WI38 (cell line): Measurements from ENCODE around the gene OAT.

Experiments used
- H3K4me3 ChIP-seq: 2 replicates; pipeline ENCODE4 v1.5.1; 2011; ENCODE audit warnings: low read depth, mild to moderate bottlenecking, control low read depth, low read length
- TF ChIP-seq, protein P1 (sequence below): IDR thresholded peaks from 2 replicates; pipeline ENCODE4 v1.5.1; 2012; ENCODE audit warnings: low read depth, mild to moderate bottlenecking, control low read depth, low read length

OAT gene

GRCh38 chr10:124461642-124462347 is 43.1 kb upstream of the OAT start, which contains the start of gene LHPP:
Gene LHPP, plus strand, starts transcription at chr10:124461823. Its CDS starts 40 bp downstream, at chr10:124461863.
- TF ChIP-seq, protein P1, sequence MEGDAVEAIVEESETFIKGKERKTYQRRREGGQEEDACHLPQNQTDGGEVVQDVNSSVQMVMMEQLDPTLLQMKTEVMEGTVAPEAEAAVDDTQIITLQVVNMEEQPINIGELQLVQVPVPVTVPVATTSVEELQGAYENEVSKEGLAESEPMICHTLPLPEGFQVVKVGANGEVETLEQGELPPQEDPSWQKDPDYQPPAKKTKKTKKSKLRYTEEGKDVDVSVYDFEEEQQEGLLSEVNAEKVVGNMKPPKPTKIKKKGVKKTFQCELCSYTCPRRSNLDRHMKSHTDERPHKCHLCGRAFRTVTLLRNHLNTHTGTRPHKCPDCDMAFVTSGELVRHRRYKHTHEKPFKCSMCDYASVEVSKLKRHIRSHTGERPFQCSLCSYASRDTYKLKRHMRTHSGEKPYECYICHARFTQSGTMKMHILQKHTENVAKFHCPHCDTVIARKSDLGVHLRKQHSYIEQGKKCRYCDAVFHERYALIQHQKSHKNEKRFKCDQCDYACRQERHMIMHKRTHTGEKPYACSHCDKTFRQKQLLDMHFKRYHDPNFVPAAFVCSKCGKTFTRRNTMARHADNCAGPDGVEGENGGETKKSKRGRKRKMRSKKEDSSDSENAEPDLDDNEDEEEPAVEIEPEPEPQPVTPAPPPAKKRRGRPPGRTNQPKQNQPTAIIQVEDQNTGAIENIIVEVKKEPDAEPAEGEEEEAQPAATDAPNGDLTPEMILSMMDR: no peak
- peak within 1 kb of the TSS; percentile 63 for H3K4me3 ChIP-seq

DNA sequence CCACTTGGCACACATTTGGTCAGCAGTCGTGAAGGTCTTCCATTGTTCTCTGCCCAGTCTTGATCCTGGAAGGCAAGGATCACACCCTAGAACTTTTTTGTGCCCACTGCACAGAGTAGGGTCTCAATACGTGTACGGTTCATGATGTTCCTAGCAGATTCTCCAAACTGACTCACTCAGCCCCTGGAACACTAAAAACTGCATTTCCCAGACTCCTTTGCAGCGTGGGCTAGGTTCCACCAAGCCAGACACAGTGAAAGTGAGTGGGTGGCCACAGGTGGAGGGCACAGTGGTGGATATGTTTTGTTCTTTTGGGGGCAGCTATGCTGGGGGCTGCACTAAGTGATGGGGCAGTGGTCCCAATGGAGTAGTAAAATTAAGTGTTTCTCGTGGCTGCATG is 41.4 kb upstream of the OAT start:
- H3K4me3 ChIP-seq: no peak overlapping the region
- TF ChIP-seq, protein P1: no peak

- TF ChIP-seq, protein P1: no peak
Observed at GRCh38 chr10:124459395-124459794, 40.7 kb upstream of the OAT start.

GRCh38 chr10:124458889-124459288 is 40.2 kb upstream of the OAT start:
- TF ChIP-seq, protein P1: no peak
- H3K4me3 ChIP-seq: no peak overlapping the region

More at GRCh38 chr10:124459395-124459794, 40.7 kb upstream of the OAT start:
- H3K4me3 ChIP-seq: no peak overlapping the region

DNA sequence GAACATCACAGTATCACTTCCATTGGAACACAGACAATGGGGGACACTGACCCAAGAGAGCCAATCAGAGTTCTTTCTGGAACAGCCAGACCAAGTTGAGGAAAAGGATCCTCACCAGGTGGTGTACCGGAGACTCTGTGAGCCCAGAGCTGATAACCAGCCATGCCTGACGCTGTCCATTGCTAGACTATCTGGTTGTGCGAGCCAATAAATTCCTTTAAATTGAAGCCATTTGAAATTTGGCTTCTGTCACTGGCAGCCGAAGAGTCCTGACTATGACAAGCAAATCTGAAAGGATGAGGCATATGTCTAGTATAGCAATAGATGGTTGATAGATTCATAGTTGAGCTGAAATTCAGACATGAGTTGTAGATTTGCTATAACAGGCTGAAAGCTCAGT is 39.8 kb upstream of the OAT start:
- TF ChIP-seq, protein P1: no peak
- H3K4me3 ChIP-seq: no peak overlapping the region

GRCh38 chr10:124455441-124455840 is 36.7 kb upstream of the OAT start:
- H3K4me3 ChIP-seq: no peak overlapping the region

More at GRCh38 chr10:124455441-124455840, 36.7 kb upstream of the OAT start:
- TF ChIP-seq, protein P1: no peak
